Middle frontal gyrus (tissue), 1 donor: ENCODE measurements around the gene CBX6.
"Not testable (repeated sequence)": the region's sequence is repeated elsewhere in the genome, so short reads cannot be mapped to it uniquely, and the experiment has no call there.

Experiments used
- DNase-seq: peaks from one replicate; pipeline ENCODE4 v3.0.0-alpha.2; 2015; ENCODE audit warnings: low spot score; ENCODE audit errors: extremely low spot score

The CBX6 gene

GRCh38 chr22:38872172-38872830 is at the start of gene CBX6:
CBX6 (minus strand) TSS chr22:38872216; CDS start chr22:38872190, 26 bp downstream.
- peak; percentile 89 for DNase-seq

GRCh38 chr22:38921806-38922205 is 49.8 kb upstream of the CBX6 start:
- no peak for DNase-seq

- DNase-seq = no peak
Measured at GRCh38 chr22:38921120-38921519, 49.1 kb upstream of the CBX6 start.

- DNase-seq = no peak
Measured at GRCh38 chr22:38919631-38920190, 47.7 kb upstream of the CBX6 start.

GRCh38 chr22:38911434-38911833 is 39.4 kb upstream of the CBX6 start:
- no peak for DNase-seq

- DNase-seq = no peak
Measured at GRCh38 chr22:38907767-38908166, 35.8 kb upstream of the CBX6 start.

- DNase-seq = no peak
Measured at GRCh38 chr22:38906052-38906451, 34.0 kb upstream of the CBX6 start.

GRCh38 chr22:38904052-38904617 is 32.1 kb upstream of the CBX6 start:
- DNase-seq = not testable (repeated sequence)

GRCh38 chr22:38901111-38901641 is 29.2 kb upstream of the CBX6 start:
- no peak for DNase-seq

GRCh38 chr22:38900677-38901076 is 28.7 kb upstream of the CBX6 start:
- no peak for DNase-seq

- DNase-seq = no peak
Measured at GRCh38 chr22:38891256-38891655, 19.2 kb upstream of the CBX6 start.

GRCh38 chr22:38890377-38890776 is 18.4 kb upstream of the CBX6 start:
- no peak for DNase-seq

GRCh38 chr22:38886333-38886732 is 14.3 kb upstream of the CBX6 start:
- no peak for DNase-seq

GRCh38 chr22:38882972-38883622 is 11.1 kb upstream of the CBX6 start:
- no peak for DNase-seq

- no peak for DNase-seq
Measured at GRCh38 chr22:38881997-38882879, 10.2 kb upstream of the CBX6 start.

- no peak for DNase-seq
Measured at GRCh38 chr22:38881464-38881871, 9.5 kb upstream of the CBX6 start.

- no peak for DNase-seq
Measured at GRCh38 chr22:38879961-38880360, 7.9 kb upstream of the CBX6 start.

GRCh38 chr22:38879108-38879729 is 7.2 kb upstream of the CBX6 start:
- DNase-seq = no peak

GRCh38 chr22:38878001-38878400 is 6.0 kb upstream of the CBX6 start:
- no peak for DNase-seq

GRCh38 chr22:38874529-38875222 is 2.7 kb upstream of the CBX6 start:
- DNase-seq = no peak
